NB4 (cell line): Measurements from ENCODE around the gene GAB2.

ENCODE experiments used
- POLR2A ChIP-seq: IDR thresholded peaks from 2 replicates; pipeline ENCODE4 v1.6.1; 2011; ENCODE audit warnings: mild to moderate bottlenecking; ENCODE audit not compliant: insufficient read length; ENCODE audit errors: extremely low read depth
- TF ChIP-seq, protein P1 (sequence below): IDR thresholded peaks from one replicate; pipeline ENCODE4 v1.5.1; 2012; ENCODE audit warnings: low read depth, low read length

DNA sequence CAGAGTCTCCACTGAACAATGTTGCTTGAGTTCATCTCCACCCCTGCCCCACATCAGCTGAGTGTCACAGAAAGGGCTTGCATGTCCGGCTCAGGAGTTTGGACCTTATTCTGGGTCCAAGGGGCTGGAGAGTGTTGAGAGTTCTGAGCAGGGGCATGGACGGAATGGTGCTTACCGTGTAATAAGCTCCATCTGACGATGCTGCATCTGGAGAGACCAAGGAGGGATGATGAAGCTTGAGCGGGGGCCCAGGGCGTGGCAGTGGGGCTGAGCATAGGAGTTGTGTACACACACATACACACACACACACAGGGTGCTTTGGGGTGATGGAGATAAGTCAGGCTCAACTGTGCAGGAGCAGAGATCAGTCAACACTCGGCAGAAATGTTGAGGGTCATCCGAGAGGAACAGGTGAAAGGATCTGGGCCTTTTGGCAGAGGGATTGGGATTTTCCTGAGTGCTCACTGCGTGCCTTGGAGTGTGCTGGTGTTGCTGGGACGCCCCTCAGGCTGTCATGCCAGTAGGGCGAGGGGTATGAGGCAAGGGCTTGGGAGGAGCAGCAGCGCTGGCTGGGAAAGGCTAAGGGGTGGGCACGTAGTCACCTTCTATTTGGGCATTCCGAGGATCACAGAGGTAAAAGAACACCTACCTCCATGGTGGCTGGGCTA is 226.6 kb downstream of the GAB2 start:
- no peak for TF ChIP-seq POLR2A
- TF ChIP-seq, protein P1, sequence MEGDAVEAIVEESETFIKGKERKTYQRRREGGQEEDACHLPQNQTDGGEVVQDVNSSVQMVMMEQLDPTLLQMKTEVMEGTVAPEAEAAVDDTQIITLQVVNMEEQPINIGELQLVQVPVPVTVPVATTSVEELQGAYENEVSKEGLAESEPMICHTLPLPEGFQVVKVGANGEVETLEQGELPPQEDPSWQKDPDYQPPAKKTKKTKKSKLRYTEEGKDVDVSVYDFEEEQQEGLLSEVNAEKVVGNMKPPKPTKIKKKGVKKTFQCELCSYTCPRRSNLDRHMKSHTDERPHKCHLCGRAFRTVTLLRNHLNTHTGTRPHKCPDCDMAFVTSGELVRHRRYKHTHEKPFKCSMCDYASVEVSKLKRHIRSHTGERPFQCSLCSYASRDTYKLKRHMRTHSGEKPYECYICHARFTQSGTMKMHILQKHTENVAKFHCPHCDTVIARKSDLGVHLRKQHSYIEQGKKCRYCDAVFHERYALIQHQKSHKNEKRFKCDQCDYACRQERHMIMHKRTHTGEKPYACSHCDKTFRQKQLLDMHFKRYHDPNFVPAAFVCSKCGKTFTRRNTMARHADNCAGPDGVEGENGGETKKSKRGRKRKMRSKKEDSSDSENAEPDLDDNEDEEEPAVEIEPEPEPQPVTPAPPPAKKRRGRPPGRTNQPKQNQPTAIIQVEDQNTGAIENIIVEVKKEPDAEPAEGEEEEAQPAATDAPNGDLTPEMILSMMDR, result no peak
